Measurements from ENCODE around the gene PLK4. TPM values are rescaled to one million over a fixed set of nuclear protein-coding genes. Genes with fewer than 3 reads are reported as not detected.

Gene PLK4
- total and polyA plus RNA-seq, 2 of the 4 experiments (the other 2 are of a cell fraction) = 11.2 to 15.1 TPM

GRCh38 chr4:127875791-127876190 lies 4.9 kb upstream of the PLK4 start:
- Histone ChIP-seq H3K14ac (replicated peaks; ENCODE audit: low read depth, low read length) (no peak overlapping the region), H3K9me3 (ENCODE audit: control insufficient read depth, insufficient read depth, low read length) (no peaks in the 10 kb centered on the region), H2BK5ac (ENCODE audit: low read depth, low read length, poor library complexity, severe bottlenecking) (no peak overlapping the region), H3K23ac (ENCODE audit: low read depth, low read length) (no peak overlapping the region), H4K5ac (ENCODE audit: low read depth, low read length) (no peak overlapping the region), H3K9ac (ENCODE audit: low read depth, low read length) (no peak overlapping the region), H3K56ac (ENCODE audit: extremely low read depth, insufficient read depth, low read length) (no peak overlapping the region), H3K4me1 (ENCODE audit: control insufficient read depth, insufficient read depth, low read length) (peaks cover 5% of the 10 kb centered on the region; the same call in 1 of the 2 replicates), H4K91ac (ENCODE audit: insufficient read depth, low read depth, low read length) (no peak overlapping the region), H2AK9ac (replicated peaks; ENCODE audit: low read depth, low read length, poor library complexity) (no peak overlapping the region), H3K4me3 (ENCODE audit: insufficient read depth, low read depth, low read length) (no peak overlapping the region), H3K27me3 (ENCODE audit: control insufficient read depth, insufficient read depth, low read length) (no peaks in the 10 kb centered on the region), H2BK120ac (ENCODE audit: low read depth, low read length) (no peak overlapping the region), H3K18ac (ENCODE audit: low read depth, low read length) (no peak overlapping the region), H3K4me2 (ENCODE audit: low read depth, low read length) (no peak overlapping the region), H2AFZ (replicated peaks; ENCODE audit: low read length, poor library complexity) (no peak overlapping the region), H2AK5ac (ENCODE audit: low read depth, low read length) (no peak overlapping the region), H3K79me1 (ENCODE audit: low read depth in 1 of 2, low read length in 2 of 2) (peaks cover 3 to 13% of the 10 kb centered on the region in 2 experiments), H3K4ac (ENCODE audit: low read depth, low read length) (no peak overlapping the region), H2BK20ac (ENCODE audit: low read depth, low read length) (no peak overlapping the region), H3K27ac (ENCODE audit: insufficient read depth, low read length) (no peak overlapping the region), H3K36me3 (ENCODE audit: control insufficient read depth, insufficient read depth, low read length) (no peaks in the 10 kb centered on the region), H2BK15ac (ENCODE audit: low read depth, low read length) (no peak overlapping the region), H4K20me1 (ENCODE audit: insufficient read depth, low read length) (no peaks in the 10 kb centered on the region), H4K8ac (ENCODE audit: low read depth in 2 of 2, low read length in 2 of 2) (no peak overlapping the region), H3K9me1 (ENCODE audit: insufficient read depth, low read length) (no peaks in the 10 kb centered on the region)
- TF ChIP-seq ELK1 (IDR thresholded peaks at IDR 0.05; ENCODE audit: borderline replicate concordance, low read depth, low read length) (no peak), NFE2L2 (IDR thresholded peaks at IDR 0.05; ENCODE audit: low read depth, low read length) (no peak), POLR2A (IDR thresholded peaks at IDR 0.05; ENCODE audit: low read depth, low read length) (no peak), BHLHE40 (IDR thresholded peaks at IDR 0.05; ENCODE audit: low read depth, low read length) (no peak), SMC3 (IDR thresholded peaks at IDR 0.05; ENCODE audit: low read depth, low read length) (no peak), RCOR1 (IDR thresholded peaks at IDR 0.05; ENCODE audit: insufficient replicate concordance, low read length) (no peak), MAZ (IDR thresholded peaks at IDR 0.05; ENCODE audit: borderline replicate concordance, low read depth, low read length) (no peak), CEBPB (IDR thresholded peaks at IDR 0.05; ENCODE audit: low read depth, low read length) (no peak), RAD21 (IDR thresholded peaks at IDR 0.05; ENCODE audit: low read length) (no peak), MXI1 (IDR thresholded peaks at IDR 0.05; ENCODE audit: borderline replicate concordance, low read depth, low read length) (no peak)
- TF ChIP-seq, protein P1, sequence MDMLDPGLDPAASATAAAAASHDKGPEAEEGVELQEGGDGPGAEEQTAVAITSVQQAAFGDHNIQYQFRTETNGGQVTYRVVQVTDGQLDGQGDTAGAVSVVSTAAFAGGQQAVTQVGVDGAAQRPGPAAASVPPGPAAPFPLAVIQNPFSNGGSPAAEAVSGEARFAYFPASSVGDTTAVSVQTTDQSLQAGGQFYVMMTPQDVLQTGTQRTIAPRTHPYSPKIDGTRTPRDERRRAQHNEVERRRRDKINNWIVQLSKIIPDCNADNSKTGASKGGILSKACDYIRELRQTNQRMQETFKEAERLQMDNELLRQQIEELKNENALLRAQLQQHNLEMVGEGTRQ (IDR thresholded peaks at IDR 0.05; ENCODE audit: low read depth, low read length) = no peak
- DNase-seq (no peak), ATAC-seq (ENCODE audit: low read depth) (no peak)
- no TSS peak for BruUV-seq (replicated peaks)
- POLR2A ChIA-PET (ENCODE audit: unreplicated experiment) = no interaction called here
- in situ Hi-C loops (cut with MboI; ENCODE audit: low sequenced_read_pairs) (no loop called here), dilution Hi-C loops (cut with HindIII; ENCODE audit: low sequenced_read_pairs, unreplicated experiment) (no loop called here), intact Hi-C loops (cut with micrococcal nuclease) (no loop called here)
- CTCF ChIA-PET = no interaction called here
